B cell (primary cell): ENCODE results near the gene AMACR.

ENCODE experiments used
- EZH2 ChIP-seq: IDR thresholded peaks from 2 replicates; pipeline ENCODE4 v1.6.1; 2012; ENCODE audit warnings: borderline replicate concordance, low read depth, mild to moderate bottlenecking, moderate library complexity, low read length; ENCODE audit not compliant: insufficient read depth, poor library complexity, severe bottlenecking
- TF ChIP-seq, protein P1 (sequence below): fragments of 200-600 bp; IDR thresholded peaks from one replicate; pipeline ENCODE4 v1.8.0; 2022; ENCODE audit warnings: antibody characterized with exemption, mild to moderate bottlenecking

DNA sequence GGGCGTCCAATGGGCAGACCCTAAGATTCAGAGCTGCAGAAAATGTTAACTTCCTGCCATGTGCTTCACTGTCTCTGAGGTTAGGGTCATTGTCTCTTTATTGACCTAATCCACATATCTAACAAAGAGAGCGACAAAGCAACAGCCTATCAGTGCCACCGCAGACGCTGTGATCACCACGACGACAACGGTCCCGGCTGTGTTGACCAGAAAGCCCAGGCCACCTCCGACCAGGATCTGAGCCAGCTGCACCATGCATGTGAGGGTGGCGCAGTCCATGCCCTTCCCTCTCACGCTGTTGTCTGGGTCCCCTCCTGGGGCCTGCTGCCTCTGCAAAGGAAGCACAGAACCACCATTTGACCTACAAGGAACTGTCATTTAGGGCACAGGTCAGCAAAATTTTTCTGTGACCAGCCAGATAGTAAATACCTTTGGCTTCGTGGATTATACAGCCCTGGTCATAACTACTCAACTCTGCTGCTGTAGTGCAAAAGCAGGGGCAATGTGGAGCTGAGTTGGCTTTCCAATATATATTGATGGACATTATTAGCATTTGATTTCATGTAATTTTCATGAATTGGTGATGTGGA lies 63.2 kb downstream of the AMACR start:
- TF ChIP-seq, protein P1, sequence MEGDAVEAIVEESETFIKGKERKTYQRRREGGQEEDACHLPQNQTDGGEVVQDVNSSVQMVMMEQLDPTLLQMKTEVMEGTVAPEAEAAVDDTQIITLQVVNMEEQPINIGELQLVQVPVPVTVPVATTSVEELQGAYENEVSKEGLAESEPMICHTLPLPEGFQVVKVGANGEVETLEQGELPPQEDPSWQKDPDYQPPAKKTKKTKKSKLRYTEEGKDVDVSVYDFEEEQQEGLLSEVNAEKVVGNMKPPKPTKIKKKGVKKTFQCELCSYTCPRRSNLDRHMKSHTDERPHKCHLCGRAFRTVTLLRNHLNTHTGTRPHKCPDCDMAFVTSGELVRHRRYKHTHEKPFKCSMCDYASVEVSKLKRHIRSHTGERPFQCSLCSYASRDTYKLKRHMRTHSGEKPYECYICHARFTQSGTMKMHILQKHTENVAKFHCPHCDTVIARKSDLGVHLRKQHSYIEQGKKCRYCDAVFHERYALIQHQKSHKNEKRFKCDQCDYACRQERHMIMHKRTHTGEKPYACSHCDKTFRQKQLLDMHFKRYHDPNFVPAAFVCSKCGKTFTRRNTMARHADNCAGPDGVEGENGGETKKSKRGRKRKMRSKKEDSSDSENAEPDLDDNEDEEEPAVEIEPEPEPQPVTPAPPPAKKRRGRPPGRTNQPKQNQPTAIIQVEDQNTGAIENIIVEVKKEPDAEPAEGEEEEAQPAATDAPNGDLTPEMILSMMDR = no peak
- no peak for TF ChIP-seq EZH2
